OCI-M1 (cell line): ENCODE measurements around the gene SLC4A1AP.

ENCODE experiments used
- DNase-seq: peaks from one replicate; lab custom pipeline; 2025; lab: John Stamatoyannopoulos, UW

Gene SLC4A1AP

DNA sequence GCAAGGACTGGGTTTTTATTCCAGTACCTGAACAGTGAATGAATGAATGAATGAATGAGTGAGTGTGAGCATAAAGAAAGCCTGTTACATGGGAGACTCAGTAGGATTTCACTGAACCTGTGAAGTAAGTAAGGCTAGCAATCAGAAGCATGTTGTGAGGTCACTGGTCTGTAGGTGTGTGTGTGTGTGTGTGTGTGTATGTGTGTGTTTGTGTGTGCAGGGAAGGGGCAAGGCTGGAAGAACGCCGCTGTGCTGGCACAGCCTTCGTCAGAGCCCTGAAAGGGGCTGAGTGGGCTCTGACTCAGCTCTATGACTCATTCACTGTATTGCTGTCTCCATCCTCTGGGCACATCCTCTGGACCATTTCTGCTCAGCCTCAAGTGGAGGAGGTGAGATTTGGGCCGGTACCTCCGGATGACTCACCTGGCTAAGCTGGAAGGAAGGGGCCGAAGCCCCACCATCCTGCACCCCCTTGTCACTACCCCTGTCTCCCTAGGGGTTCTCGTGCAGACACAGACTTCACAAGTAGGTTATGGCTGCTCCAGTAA lies 56.4 kb downstream of the SLC4A1AP start:
- peak; percentile 36 for DNase-seq

DNA sequence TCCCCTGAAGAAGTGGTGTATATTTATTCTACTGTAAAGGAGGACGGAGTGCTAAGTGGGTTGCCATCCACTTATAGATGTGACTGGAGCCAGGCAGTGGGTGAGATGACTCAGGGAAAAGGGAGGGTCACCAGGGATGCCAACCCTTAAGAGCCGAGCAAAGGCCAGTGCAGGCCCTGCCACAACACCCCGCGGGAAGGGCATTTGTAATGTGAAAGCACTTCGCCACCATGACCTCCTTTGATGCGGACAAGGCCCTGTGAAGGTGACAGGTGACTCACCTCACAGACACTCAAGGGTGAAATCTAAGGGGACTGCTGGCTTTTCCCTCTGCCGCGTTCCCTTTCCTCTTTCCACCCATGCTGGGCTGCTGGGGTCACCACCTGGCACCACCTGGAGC lies 57.6 kb downstream of the SLC4A1AP start:
- DNase-seq = no peak

DNA sequence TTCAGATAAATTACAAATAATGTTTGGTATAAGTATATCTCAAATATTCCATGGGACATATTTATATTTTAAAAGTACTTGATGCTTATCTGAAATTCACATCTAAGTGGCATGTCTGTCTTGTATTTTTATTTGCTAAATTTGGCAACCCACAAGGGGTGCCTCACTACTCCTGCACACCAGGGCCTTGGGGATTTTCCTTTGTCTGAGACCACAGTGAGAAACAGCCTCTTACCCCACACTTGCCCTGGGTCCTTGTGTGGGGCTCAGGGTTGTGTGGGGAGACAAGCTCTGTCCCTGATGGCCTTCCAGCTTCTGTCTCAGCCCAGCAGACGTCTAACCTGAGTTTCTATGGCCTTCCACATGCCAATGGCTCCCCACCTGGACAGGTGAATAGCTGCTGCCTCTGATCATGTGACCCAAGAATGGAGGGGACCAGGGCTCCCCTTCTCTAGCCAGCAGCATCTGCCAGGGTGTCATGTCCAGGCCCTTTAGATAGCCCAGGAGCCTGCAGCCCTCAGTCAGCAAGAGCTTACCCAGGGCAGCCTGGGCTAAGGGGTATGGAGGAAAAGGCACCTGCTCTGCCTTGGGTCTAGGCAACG lies 58.3 kb downstream of the SLC4A1AP start:
- DNase-seq = no peak

DNA sequence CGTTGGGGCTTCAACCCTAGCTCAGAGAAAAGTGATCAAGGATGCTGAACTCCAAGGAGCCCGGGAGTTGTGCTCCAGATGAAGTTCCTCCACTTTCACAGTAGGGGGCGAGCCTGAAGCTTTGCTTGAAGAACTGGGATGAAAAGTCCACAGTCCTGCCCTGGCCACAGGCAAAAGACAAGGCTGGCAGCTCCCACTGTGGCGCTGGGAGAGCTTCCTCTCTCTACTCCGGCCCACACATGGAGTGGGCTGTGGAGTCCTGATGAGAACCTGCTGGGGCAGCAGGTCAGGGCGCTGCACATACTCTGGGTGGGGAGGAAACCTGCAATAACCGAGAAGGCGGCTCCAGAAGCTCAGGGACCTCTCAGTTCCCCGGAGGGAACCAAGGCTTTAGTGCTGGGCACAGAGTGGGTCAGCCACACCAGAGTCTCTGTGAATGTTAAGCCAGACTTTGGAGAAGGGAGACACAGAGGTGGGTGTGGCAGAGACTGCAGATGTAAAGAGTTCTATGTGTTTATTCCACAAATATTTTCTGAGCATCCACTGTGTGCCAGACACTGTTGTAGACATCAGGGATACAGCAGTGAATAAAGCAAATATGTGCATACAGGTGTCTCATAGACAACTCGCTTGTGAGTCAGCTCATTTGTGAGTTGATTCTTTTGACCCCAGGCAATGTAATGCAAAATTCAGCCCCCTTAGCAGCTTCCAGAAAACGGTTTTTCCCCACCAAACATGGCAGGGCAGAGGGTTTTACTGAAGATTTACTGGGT lies 59.9 kb downstream of the SLC4A1AP start:
- DNase-seq = peak; percentile 68

DNA sequence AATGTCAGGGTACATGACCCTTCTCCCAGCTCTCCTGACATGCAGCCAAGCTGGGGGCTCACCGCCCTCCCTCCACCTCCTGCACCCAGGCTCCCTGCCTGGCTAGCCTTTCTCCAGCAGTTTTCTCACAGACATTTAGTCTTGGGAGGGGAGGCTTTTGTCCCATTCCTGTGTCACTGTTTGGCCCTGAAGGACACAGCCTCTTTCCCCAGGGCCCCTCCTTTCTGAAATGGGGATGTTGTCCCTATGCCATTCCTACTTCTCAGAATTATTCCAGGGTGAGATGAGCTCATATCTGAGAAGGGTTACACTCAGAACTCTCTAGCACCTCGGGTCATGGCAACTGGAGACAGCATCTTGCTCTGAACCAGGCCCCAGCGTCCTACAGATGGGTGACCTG lies 60.5 kb downstream of the SLC4A1AP start:
- DNase-seq = no peak

DNA sequence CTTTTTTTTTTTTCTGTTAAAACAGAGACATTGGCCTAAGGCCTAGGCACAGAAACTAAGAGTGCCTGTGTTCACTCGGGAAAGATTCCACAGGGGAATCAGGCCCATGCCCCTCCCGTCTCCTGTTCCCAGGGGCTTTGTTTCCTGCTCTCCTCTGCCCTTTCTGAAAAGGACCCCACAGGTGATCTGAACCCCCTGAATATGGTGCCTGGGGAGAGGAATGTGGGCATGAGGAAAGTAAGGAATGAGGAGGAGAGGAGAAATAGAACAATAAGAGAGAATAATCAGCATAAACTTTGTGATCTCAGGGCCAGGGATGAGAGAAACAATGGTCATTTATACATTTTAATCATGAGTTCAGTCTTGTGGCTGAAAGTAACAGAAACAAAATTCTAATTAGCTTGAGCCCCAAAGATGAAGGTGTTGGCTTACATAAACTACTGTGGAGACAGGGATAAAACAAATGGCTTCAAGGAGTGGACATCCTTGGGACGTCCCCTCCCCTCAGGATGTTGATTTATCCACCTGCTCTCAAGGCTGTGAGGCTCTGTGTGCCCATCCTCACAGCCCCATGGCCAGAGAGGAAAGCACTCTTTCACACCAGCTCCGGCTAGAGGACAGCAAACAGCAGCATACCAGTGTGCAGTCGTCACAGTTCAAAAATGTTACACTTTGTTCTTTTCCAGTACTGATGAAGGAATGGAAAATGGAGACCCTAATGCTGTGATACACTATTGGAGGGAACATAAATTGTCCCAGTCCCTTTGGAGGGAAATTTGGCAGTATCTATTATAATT lies 61.4 kb downstream of the SLC4A1AP start:
- no peak for DNase-seq

DNA sequence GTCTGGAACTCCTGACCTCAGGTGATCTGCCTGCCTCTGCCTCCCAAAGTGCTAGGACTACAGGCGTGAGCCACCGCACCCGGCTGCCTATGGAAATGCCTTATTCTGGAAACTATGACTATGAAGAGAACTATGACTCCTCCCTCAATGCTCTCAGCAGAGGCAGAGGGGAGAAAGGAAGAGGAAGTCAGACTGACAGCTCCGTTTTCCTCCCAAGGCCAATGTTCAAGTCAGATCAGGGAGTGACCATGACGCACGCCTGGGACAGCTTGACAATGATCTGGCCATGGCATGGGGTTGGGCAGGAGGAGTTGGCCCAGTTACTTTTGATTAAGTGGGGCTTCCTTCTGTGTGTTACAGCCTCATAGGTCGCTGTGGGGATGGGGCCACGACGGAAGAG lies 63.6 kb downstream of the SLC4A1AP start:
- DNase-seq = no peak

DNA sequence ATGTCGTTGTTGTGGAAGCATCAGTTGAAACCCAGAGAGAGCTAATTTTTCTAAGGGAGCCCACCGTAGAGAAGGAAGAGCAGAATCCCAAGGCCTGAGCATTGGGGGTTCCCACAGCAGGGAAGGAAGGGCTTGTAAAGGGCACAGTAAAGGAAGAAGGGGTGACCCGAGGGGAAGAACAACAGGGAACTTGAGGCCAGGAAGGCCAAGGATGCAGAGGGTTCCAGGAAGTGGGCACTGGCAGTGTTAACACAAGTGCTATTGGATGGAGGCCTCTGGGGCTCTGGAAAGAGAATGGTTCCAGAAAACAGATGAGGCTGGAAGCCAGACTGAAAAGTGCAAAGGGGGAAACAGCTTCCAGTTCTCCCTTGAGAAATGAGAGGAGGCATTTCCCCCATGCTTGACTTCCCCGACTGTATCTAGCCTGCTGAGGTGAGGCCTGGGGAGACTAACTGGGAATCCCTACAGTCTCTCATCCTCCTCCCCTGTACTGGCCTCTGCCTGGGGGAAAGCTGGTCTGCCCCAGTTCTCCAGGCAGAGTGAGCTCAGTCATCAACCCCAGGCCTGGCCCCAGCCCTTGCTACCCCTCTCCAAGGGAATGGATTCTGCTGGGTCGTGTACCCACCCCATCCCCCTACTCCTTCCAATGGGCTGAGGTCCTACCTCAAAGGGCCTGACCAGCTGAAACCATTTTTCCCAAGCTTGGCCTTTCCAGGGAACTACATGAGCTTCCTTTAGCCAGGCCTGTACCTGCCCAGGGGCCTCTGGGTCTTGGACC lies 64.6 kb downstream of the SLC4A1AP start:
- no peak for DNase-seq

DNA sequence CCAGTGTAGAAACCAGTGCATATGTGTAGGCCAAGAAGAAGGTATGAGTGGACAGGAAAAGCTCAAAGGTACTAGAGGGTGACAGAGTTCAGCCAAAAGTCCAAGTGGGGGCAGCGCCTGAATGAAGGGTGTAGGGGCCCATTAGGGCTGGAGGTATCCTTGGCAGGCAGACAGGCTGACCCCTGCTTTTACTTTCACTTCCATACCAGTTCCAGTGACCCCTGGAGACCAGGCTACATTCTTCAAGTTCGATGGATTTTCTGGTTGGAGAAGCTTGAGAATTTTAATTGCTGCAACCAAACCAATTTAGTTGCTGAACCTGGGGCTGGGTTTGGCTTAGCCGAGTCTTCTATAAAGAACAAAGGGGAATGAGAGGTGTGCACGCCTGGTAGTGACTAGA lies 65.5 kb downstream of the SLC4A1AP start:
- DNase-seq = peak; percentile 12

DNA sequence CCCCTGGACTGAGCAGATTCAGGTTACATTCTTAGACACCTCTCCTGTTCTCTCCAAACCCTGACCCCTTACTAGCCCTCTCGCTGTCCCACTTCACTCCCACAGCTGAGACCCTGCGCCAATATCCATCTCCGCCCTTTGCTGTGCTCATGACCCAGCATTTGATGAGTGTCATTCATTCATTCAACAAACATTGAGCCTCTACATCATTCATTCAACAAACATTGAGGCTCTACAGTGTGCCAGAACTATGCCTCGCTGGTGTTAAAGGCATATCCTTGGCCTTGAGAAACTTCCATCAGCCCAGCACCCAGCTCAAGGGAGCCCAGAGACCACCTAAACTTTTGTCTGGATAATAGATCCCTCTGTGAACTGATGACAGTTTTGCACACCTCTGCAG lies 65.9 kb downstream of the SLC4A1AP start:
- DNase-seq = no peak

DNA sequence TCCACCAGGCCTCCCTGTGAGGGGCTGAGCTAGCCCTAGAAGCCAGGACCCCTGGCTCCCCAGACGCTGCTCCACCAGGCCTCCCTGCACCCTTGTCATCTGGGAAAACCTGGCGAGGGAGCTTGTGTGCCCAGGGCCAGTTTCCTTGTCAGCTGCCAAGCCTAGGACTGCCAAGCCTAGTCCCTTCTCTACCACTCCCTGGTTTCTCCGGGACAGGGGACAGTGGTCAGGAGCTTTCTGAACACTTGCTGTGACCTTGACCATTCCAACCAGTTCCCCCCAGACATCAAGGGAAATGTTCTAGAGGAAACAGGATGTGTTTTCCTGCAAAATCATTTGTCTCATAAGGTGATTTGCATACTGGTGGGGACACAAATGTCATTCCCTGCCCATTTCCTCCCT lies 66.6 kb downstream of the SLC4A1AP start:
- DNase-seq = no peak

DNA sequence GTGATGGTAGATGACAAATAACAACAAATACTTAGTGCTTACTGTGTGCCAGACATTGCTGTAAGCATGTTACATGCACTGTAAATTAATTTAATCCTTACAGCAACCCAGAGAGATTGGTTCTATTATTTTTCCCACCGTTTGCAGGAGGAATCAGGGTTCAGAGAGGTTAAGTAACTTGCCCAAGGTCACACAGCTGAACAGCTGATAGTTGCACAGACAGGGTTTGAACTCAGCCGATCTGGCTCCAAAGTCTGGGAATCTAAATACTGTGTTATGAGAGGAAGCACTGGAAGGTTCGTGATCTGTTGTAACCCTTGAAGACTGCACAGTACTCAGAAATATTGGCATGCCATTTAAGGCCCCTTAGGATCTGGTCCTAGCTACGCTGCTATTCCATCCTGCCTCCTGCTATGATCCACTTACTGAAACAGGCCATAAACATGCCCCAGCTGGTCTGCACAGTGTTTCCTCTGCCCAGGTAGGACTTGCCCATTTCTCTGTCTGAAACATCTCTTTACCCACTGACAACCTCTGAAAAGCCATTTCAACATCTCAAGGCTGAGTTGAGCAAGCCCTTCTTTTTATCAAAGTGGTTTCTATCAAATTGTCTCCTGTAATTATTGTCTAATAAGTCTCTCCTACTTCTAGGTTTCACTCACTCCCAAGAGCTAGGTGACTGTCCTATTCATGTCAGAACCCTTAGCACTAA lies 67.4 kb downstream of the SLC4A1AP start:
- DNase-seq = no peak

DNA sequence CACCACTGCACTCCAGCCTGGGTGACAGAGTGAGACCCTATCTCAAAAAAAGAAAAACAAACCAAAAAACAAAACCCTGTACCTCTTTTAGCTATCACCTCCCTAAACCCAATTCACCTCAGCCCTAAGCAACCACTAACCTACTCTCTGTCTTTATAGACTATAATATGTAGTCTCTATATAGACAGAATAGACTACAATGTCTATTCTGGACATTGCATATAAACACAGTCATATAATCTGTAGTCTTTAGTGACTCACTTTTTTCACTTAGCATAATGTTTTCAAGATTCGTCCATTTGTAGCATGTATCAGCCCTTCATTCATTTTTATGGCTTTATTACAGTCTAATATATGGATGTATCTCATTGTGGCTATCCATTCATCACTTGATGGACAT lies 70.6 kb downstream of the SLC4A1AP start:
- no peak for DNase-seq

DNA sequence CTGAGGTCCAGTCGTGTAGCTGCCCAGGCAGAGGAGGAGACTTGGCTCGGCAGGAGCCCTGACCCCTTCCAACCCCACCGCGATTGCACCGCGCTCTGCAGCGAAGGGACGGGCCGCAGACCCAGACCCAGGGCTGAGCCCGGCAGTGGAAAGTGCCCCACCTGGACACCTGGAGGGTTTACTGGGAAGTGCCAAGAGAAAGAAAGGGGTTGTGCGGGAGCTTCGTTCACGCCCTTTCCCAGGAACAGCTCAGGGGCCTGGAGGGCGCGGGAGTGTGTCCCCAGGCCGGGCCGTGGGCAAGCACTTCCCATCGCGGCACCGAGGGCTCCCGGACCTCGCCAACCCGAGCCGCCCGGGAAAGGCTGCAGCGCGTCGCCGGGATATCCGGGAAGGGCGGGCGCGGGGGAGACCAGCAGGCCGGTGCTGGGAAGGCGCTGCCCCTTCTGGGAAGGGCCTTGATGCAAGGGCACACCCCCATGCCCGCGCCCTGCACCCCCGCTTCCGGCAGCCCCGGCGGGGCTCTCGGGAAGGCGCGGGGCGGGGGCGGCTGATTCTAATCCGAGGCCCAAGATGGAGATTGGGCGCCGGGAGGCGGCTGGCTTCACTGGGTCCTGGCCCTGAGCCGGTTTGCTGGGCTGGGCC lies 71.7 kb downstream of the SLC4A1AP start:
- DNase-seq = no peak

DNA sequence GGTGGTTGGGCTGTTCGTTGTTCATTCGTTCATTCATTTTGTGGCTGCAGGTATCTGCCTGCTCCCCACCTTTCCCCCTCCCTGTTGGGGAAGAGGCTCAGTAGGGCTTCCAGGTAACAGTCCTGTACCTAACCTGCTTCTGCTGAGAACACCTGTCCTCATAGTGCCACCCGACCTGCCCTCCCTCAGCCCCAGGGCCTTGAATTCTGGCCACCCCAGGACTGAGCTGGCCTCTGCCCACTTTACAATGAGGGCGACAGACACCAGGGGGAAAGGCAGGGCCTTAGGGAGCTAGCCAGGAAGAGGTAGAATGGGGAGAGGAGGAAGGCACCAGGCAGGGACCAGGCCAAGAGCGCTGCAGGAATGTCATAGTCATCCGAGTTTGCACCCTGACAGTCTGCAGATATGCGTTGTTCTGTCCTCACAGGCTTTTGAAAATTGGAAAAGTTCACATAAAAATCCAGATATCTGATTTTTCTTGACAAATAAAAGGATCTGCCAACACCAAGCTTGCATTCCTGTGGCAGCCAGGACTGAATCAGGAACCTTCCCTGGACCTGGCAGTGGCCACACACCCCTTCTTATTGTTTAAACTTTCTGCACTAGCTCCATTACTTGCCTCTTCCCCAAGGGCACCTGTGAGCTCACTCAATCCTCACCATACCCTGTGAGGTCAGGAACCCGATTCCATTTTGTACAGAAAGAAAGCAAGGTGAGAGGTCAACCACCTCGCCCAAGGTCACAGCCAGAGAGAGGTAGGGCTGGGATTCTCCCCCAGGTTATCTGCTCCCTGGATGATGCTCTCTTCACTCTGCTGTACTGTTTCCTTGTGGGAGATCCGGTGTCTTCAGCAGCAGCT lies 72.6 kb downstream of the SLC4A1AP start:
- no peak for DNase-seq

DNA sequence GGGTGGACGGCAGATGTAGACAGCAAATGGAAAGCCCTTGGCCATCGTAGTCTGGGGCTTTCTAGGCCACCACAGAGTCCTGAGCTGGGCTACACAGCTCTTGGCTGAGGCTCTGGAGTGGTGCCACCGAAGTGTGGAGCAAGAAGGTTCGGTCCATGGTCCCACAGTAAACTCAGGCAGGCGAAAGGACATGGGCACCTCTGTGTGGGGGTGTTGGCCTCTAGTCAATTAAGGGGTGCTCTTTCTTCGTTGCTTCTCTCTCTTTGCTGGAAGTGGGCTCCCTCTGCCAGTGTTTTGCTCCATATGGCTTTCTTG lies 73.2 kb downstream of the SLC4A1AP start:
- no peak for DNase-seq

DNA sequence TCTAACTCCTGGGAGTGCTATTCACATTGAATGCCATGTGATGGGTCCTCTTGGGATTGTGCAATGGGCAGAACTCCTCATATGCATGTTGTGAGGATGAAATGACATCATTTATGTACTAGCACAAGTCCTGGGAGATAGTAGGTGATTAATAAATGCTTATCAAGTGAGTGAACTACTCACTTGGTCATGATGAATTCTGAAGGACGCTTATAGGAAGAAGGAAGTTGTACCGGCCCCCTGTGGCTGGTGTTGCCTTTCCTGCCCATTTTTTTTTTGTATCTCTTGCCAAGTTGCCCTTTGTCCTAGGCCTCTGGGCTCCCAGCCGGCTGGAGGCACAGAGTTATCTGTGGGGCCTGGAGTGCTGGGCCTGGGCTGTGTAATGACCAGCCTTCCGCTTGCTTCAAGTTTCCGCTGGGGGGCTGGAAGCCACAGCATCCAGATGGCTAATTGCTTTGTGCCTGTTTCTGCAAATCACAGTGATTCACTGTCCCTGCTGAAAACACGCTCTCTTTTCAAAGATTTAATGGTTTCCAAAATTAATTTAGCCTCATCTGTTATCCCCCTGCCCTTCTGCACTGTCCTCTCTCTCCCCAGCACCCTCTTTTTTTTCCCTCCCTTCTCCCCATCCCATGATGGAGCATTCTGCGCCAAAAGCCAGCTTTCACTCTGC lies 74.1 kb downstream of the SLC4A1AP start:
- peak; percentile 8 for DNase-seq

DNA sequence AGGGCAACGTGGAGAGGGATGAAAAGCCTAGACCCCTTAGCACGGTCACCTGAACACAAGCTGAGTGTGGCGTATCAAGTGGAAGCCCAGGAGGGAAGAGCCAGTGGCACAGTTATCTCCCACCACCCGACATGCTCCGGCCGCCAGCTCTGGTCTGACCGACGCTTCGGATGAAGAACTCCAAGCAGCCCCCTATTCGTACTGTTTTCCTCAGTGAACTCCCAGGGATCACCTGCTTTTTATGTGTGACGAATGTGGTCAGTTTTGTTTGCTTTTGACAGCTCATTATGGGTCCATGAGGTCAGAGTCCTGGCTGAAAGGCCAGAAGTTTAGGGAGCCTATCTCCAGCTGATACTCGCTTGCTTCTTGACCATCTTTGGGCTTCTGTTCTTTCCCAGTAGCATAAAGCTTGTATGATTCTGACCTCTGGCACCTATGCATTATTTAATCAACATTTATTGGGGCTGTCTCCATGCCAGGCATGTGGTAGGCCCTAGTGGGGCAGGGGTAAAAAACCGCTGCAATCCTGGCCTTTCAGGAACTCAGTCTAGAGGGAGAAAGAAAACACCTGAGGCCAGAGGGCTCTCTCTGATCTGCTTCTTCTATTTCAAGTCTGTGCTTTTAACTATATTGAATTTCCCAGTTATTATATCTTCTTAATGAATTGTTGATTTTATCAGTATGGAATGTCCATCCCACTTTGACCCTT lies 74.8 kb downstream of the SLC4A1AP start:
- DNase-seq = no peak

DNA sequence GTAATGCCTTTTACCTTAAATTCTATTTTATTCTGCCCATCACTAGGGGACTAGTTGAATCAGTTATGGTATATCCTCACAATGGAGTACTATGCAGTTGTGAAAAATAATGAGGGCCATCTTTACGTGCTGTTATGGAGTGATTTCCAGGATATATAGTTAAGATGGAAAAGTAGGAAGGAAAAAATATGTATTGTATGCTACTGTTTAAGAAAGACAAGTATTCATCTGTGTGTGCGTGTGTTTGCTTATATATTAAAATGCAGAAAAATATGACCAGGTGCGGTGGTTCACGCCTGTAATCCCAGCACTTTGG lies 75.3 kb downstream of the SLC4A1AP start:
- no peak for DNase-seq
